ENCODE data around the gene SLC34A3.

SLC34A3 gene

GRCh38 chr9:137230705-137231371 lies at the start of gene SLC34A3:
Gene SLC34A3, plus strand, starts transcription at chr9:137230901. Its CDS starts 802 bp downstream, at chr9:137231703.
- no peak for FAIRE-seq

GRCh38 chr9:137181680-137182079 lies 49.0 kb upstream of the SLC34A3 start:
- no peak for FAIRE-seq

- FAIRE-seq = no peak
Observed at GRCh38 chr9:137182836-137183235, 47.9 kb upstream of the SLC34A3 start.

GRCh38 chr9:137183980-137184595 lies 46.6 kb upstream of the SLC34A3 start:
- no peak for FAIRE-seq

- no peak for FAIRE-seq
Observed at GRCh38 chr9:137184881-137185660, 45.6 kb upstream of the SLC34A3 start.

GRCh38 chr9:137185921-137186320 lies 44.8 kb upstream of the SLC34A3 start:
- no peak for FAIRE-seq

- no peak for FAIRE-seq
Observed at GRCh38 chr9:137186385-137186784, 44.3 kb upstream of the SLC34A3 start.

GRCh38 chr9:137187386-137187785 lies 43.3 kb upstream of the SLC34A3 start:
- no peak for FAIRE-seq

GRCh38 chr9:137188086-137188489 lies 42.6 kb upstream of the SLC34A3 start:
- no peak for FAIRE-seq

- no peak for FAIRE-seq
Observed at GRCh38 chr9:137188490-137189296, 42.0 kb upstream of the SLC34A3 start, which contains the start of the genes ANAPC2 and SSNA1. Gene ANAPC2, minus strand, starts transcription at chr9:137188560. Its CDS starts 28 bp downstream, at chr9:137188532. Gene SSNA1, plus strand, starts transcription at chr9:137188676. Its CDS starts 51 bp downstream, at chr9:137188727.

- FAIRE-seq = no peak
Observed at GRCh38 chr9:137189297-137190295, 41.1 kb upstream of the SLC34A3 start.

GRCh38 chr9:137190315-137190856 lies 40.3 kb upstream of the SLC34A3 start:
- no peak for FAIRE-seq

- no peak for FAIRE-seq
Observed at GRCh38 chr9:137191245-137191644, 39.5 kb upstream of the SLC34A3 start.

GRCh38 chr9:137191691-137192447 lies 38.8 kb upstream of the SLC34A3 start:
- FAIRE-seq = no peak

GRCh38 chr9:137192448-137192780 lies 38.3 kb upstream of the SLC34A3 start:
- no peak for FAIRE-seq

- FAIRE-seq = no peak
Observed at GRCh38 chr9:137192859-137193258, 37.8 kb upstream of the SLC34A3 start.

GRCh38 chr9:137193771-137194170 lies 36.9 kb upstream of the SLC34A3 start:
- FAIRE-seq = no peak

- no peak for FAIRE-seq
Observed at GRCh38 chr9:137194388-137194787, 36.3 kb upstream of the SLC34A3 start.

- FAIRE-seq = no peak
Observed at GRCh38 chr9:137194909-137195308, 35.8 kb upstream of the SLC34A3 start.

GRCh38 chr9:137195525-137196220 lies 35.0 kb upstream of the SLC34A3 start:
- FAIRE-seq = no peak

Measured in endometrium (tissue), 2 donors.